Upper lobe of left lung (tissue), 4 donors: ENCODE data around the gene SLC22A15.

Experiments
- CTCF ChIP-seq, 6 experiments: fragments of 450-650 bp in 4 of 6; fragments of 200-600 bp in 2 of 6; sonication (generic) in 2 of 6; IDR thresholded peaks; one replicate each; pipeline ENCODE4 v1.5.1; 2016 to 2019; ENCODE audit warnings: antibody characterized with exemption in 6 of 6
- EP300 ChIP-seq, 4 donors: sonication (generic); formaldehyde crosslinking; IDR thresholded peaks; one replicate each; pipeline ENCODE4 v1.5.1; 2017; ENCODE audit warnings: antibody characterized with exemption in 4 of 4, control low read depth in 2 of 4

GRCh38 chr1:116075990-116076389, 99.7 kb downstream of the SLC22A15 start:
- TF ChIP-seq EP300 (IDR thresholded peaks at IDR 0.05) = no peak
- no peak for TF ChIP-seq CTCF (IDR thresholded peaks at IDR 0.05)
